Activated naive CD8-positive, alpha-beta T cell (primary cell): ENCODE data around the gene ESX1.

Experiments used
- H3K27ac Mint-ChIP-seq: one replicate; pipeline ENCODE4 v1.8.0; 2021; ENCODE audit warnings: mixed read lengths
- H3K27me3 Mint-ChIP-seq: one replicate; pipeline ENCODE4 v1.8.0; 2021; ENCODE audit warnings: mixed read lengths
- H3K36me3 Mint-ChIP-seq: one replicate; pipeline ENCODE4 v1.8.0; 2021; ENCODE audit warnings: mixed read lengths
- H3K4me1 Mint-ChIP-seq: one replicate; pipeline ENCODE4 v1.8.0; 2021; ENCODE audit warnings: low read depth, mixed read lengths
- H3K4me3 Mint-ChIP-seq: one replicate; pipeline ENCODE4 v1.8.0; 2021; ENCODE audit warnings: mild to moderate bottlenecking, mixed read lengths
- H3K9me3 Mint-ChIP-seq: one replicate; pipeline ENCODE4 v1.8.0; 2021; ENCODE audit warnings: low read depth, mixed read lengths

The ESX1 gene

GRCh38 chrX:104211187-104211586 is 43.5 kb downstream of the ESX1 start:
- Mint-ChIP-seq H3K27ac (no peak overlapping the region), H3K4me3 (no peak overlapping the region), H3K9me3 (no peaks in the 10 kb centered on the region), H3K27me3 (peaks cover 1% of the 10 kb centered on the region), H3K36me3 (no peaks in the 10 kb centered on the region), H3K4me1 (no peaks in the 10 kb centered on the region)

DNA sequence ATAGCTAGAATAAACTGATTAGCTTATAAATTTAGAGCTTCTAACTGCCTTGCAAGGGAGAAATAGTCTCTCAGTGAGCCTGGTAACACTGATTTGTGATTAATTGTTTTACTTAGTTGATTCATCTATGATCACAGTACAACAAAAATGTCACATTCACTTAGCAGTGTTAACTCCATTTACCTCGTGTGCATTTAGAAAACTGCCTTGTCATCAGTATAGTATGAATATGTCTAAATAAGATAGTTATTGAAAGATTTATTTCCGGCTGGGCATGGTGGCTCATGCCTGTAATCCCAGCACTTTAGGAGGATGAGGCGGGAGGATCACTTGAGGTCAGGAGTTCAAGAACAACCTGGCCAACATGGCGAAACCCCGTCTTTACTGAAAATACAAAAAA is 49.2 kb downstream of the ESX1 start:
- Mint-ChIP-seq H3K4me1 (no peaks in the 10 kb centered on the region), H3K27ac (no peak overlapping the region), H3K27me3 (peaks cover 1% of the 10 kb centered on the region), H3K36me3 (peaks cover 3% of the 10 kb centered on the region), H3K9me3 (no peaks in the 10 kb centered on the region), H3K4me3 (no peak overlapping the region)
